Adipocyte (in vitro differentiated cells): ENCODE data around the gene RBP4.

Experiments
- DNase-seq: peaks from one replicate; pipeline ENCODE4 v3.0.0-alpha.2; 2015; ENCODE audit warnings: low read depth
- H3K27me3 ChIP-seq: replicated peaks from 2 replicates; pipeline ENCODE4 v1.7.0; 2013; ENCODE audit warnings: mild to moderate bottlenecking, low read length, moderate library complexity; ENCODE audit not compliant: control insufficient read depth, insufficient read depth
- H3K36me3 ChIP-seq: 2 replicates; pipeline ENCODE4 v1.7.0; 2013; ENCODE audit warnings: low read length, mild to moderate bottlenecking, moderate library complexity; ENCODE audit not compliant: control insufficient read depth, insufficient read depth, severe bottlenecking
- H3K4me1 ChIP-seq: 2 replicates; pipeline ENCODE4 v1.7.0; 2013; ENCODE audit warnings: mild to moderate bottlenecking, low read length, moderate library complexity; ENCODE audit not compliant: control insufficient read depth, insufficient read depth
- H3K4me3 ChIP-seq: 2 replicates; pipeline ENCODE4 v1.7.0; 2013; ENCODE audit warnings: mild to moderate bottlenecking, low read length, moderate library complexity
- H3K9ac ChIP-seq: 2 replicates; pipeline ENCODE4 v1.7.0; 2013; ENCODE audit warnings: mild to moderate bottlenecking, low read length, moderate library complexity
- H3K9me3 ChIP-seq: 2 replicates; pipeline ENCODE4 v1.7.0; 2013; ENCODE audit warnings: mild to moderate bottlenecking, low read length, moderate library complexity; ENCODE audit not compliant: control insufficient read depth

Gene RBP4

DNA sequence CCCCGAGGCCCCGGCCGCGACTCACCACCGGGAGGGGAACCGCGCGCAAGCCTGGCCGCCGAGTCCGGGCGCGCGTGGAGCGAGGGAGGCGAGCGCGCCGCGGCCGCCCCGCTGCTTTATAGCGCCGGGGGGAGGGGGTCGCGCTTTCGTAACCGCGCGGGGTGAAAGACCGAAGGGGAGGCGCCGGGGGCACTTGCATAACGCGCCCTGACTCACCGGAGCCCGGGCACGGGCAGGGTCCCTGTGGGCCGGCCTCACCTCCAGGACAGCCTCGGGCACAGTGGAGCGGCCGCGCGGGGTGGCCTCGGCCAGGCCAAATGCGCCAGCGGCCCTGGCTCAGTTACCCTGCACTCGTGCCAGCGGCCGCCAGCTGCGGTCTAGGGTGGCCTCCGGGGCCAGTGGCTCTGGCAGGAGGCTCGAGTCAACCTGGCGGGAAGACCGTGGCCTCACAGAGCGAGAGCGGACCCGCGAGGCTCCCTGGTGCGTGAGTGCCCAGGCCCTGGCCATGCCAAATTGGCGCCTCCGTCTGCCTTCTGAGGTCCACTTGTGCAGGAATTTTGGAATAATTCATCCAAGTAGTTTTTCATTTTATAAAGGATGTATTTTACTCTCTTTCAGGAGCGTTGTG is at the start of gene RBP4:
TSS of gene RBP4 (minus strand) at position 90 of the 628 bp plus-strand sequence. CDS start 207 bp downstream, outside the sequence.
- peaks cover 33% of the 10 kb centered on the region for H3K27me3 ChIP-seq
- H3K4me3 ChIP-seq, result peak within 1 kb of the TSS; percentile 76
- H3K9ac ChIP-seq, result peak within 1 kb of the TSS; percentile 68
- no peaks in the 10 kb centered on the region for H3K9me3 ChIP-seq
- peaks cover 34% of the 10 kb centered on the region for H3K4me1 ChIP-seq
- DNase-seq, result peak; percentile 52
- peaks cover 8% of the 10 kb centered on the region for H3K36me3 ChIP-seq

- Histone ChIP-seq H3K36me3 (no peaks in the 10 kb centered on the region), H3K4me3 (no peak overlapping the region), H3K9me3 (peaks cover 11% of the 10 kb centered on the region), H3K4me1 (no peaks in the 10 kb centered on the region), H3K9ac (no peak overlapping the region), H3K27me3 (peaks cover 15% of the 10 kb centered on the region)
- no peak for DNase-seq
Measured at GRCh38 chr10:93639791-93640190, 38.8 kb upstream of the RBP4 start.

- Histone ChIP-seq H3K9ac (no peak overlapping the region), H3K36me3 (no peaks in the 10 kb centered on the region), H3K27me3 (peaks cover 27% of the 10 kb centered on the region), H3K4me1 (no peaks in the 10 kb centered on the region), H3K9me3 (peaks cover 3% of the 10 kb centered on the region), H3K4me3 (no peak overlapping the region)
- no peak for DNase-seq
Measured at GRCh38 chr10:93630625-93631557, 29.9 kb upstream of the RBP4 start.

- no peak overlapping the region for H3K9ac ChIP-seq
- H3K36me3 ChIP-seq, result no peaks in the 10 kb centered on the region
- peaks cover 29% of the 10 kb centered on the region for H3K27me3 ChIP-seq
- no peaks in the 10 kb centered on the region for H3K9me3 ChIP-seq
- no peak for DNase-seq
- H3K4me3 ChIP-seq, result no peak overlapping the region
- no peaks in the 10 kb centered on the region for H3K4me1 ChIP-seq
Measured at GRCh38 chr10:93629647-93630305, 28.7 kb upstream of the RBP4 start.

DNA sequence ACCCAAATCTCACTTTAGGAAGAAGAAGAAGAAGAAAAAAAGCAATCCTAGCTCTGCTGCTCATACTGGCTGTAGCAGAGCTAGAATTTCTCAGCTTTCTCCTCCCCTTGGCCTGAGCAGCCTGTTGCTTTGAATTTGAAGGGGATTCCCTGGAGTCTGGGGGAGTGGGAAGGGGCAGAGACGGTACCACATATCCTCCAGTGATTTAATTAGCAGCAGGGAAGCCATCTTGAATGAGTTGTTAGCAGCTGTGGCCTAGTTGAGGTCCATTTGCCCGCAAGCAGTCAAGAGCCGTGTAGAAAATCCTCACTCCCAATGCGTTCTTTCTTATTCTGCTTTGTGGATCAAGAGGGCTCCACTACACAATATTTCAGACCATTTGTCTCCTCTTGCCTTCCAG is 27.8 kb upstream of the RBP4 start:
- DNase-seq, result no peak
- H3K9ac ChIP-seq, result no peak overlapping the region
- no peak overlapping the region for H3K4me3 ChIP-seq
- H3K9me3 ChIP-seq, result no peaks in the 10 kb centered on the region
- no peaks in the 10 kb centered on the region for H3K4me1 ChIP-seq
- peaks cover 29% of the 10 kb centered on the region for H3K27me3 ChIP-seq
- H3K36me3 ChIP-seq, result no peaks in the 10 kb centered on the region

GRCh38 chr10:93622942-93623341 is 21.9 kb upstream of the RBP4 start:
- H3K9me3 ChIP-seq, result no peaks in the 10 kb centered on the region
- no peaks in the 10 kb centered on the region for H3K36me3 ChIP-seq
- DNase-seq, result no peak
- H3K4me1 ChIP-seq, result no peaks in the 10 kb centered on the region
- H3K9ac ChIP-seq, result no peak overlapping the region
- H3K27me3 ChIP-seq, result peaks cover 33% of the 10 kb centered on the region
- no peak overlapping the region for H3K4me3 ChIP-seq

DNA sequence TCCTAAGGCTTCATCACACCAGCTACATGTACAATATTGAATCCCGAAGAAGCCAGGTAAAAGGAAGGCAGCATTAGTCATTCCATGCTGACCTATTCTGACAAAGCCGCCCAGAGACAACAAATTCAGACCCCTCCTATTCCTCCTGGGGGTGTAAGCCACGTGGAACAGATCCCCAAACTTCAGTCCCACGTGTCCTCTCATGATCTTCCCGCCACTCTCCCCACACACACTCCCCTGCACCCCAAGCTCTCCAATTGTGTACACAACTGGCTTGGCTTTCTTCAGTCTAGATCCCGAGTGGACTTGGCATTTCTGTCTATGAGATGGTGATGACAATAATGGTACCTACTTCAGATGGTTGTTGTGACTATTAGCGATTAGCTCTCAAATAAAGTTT is 19.9 kb upstream of the RBP4 start:
- H3K9ac ChIP-seq, result no peak overlapping the region
- no peaks in the 10 kb centered on the region for H3K9me3 ChIP-seq
- no peaks in the 10 kb centered on the region for H3K36me3 ChIP-seq
- H3K4me1 ChIP-seq, result no peaks in the 10 kb centered on the region
- peaks cover 46% of the 10 kb centered on the region for H3K27me3 ChIP-seq
- DNase-seq, result no peak
- no peak overlapping the region for H3K4me3 ChIP-seq

DNA sequence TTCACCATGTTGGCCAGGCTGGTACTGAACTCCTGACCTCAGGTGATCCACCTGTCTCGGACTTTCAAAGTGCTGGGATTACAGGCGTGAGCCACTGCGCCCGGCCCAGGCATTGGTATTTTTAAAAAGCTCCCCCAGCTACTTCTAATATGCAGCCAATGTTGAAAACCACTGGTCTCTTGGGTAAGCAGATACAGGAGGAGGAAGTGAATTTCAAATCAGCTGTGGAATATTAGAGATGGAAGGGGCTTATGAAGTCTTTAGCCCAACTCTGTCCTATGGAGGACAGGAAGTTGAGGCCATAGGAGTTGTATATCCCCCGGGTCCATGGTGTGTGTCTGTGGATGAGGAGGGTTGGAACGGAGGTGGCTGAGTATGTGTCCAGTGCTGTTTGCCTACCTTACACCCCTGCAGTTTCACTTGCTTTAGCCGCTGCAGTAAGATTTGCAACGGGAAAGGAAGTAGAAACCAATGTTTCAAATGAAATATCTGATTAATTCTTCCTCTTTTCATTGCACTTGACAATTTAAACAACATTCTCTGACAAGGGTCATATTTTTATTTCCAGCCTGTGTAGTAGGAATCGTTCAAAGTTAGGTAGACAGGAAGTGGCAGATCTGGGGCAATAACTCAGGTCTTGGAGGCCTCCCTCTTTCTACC is 14.7 kb upstream of the RBP4 start:
- Histone ChIP-seq H3K9ac (no peak overlapping the region), H3K4me1 (no peaks in the 10 kb centered on the region), H3K36me3 (no peaks in the 10 kb centered on the region), H3K27me3 (peaks cover 40% of the 10 kb centered on the region), H3K9me3 (no peaks in the 10 kb centered on the region), H3K4me3 (no peak overlapping the region)
- no peak for DNase-seq

- no peak for DNase-seq
- Histone ChIP-seq H3K9me3 (no peaks in the 10 kb centered on the region), H3K4me3 (no peak overlapping the region), H3K9ac (no peak overlapping the region), H3K36me3 (no peaks in the 10 kb centered on the region), H3K4me1 (no peaks in the 10 kb centered on the region), H3K27me3 (peaks cover 37% of the 10 kb centered on the region)
Measured at GRCh38 chr10:93614101-93614825, 13.2 kb upstream of the RBP4 start.

DNA sequence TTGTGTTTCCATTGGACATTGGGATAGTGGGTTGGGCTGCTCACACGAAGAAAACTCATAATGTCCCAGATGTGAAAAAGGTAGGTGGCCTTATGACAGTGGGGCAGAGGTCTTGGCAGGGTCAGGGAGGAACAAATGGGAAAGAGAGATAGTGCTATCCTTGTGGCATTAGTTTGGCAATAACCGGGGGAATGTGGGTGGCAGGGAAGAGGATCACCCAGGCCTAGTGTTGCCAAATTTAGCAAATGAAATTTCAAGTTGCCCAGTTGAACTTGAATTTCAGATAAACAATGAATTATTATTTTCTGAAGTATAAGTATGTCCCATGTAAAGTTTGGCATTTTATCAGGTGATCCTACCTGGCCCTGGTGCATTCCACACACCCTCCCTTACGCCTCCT is 12.1 kb upstream of the RBP4 start:
- Histone ChIP-seq H3K27me3 (peaks cover 37% of the 10 kb centered on the region), H3K9me3 (no peaks in the 10 kb centered on the region), H3K4me1 (no peaks in the 10 kb centered on the region), H3K9ac (no peak overlapping the region), H3K36me3 (no peaks in the 10 kb centered on the region), H3K4me3 (no peak overlapping the region)
- no peak for DNase-seq
